Right kidney (tissue), 1 donor: ENCODE data around the gene UBXN7.
"Not testable (repeated sequence)": the region's sequence is repeated elsewhere in the genome, so short reads cannot be mapped to it uniquely, and the experiment has no call there.

Source experiments
- DNase-seq: peaks from one replicate; pipeline ENCODE4 v3.0.0-alpha.2; 2016

UBXN7 gene

DNA sequence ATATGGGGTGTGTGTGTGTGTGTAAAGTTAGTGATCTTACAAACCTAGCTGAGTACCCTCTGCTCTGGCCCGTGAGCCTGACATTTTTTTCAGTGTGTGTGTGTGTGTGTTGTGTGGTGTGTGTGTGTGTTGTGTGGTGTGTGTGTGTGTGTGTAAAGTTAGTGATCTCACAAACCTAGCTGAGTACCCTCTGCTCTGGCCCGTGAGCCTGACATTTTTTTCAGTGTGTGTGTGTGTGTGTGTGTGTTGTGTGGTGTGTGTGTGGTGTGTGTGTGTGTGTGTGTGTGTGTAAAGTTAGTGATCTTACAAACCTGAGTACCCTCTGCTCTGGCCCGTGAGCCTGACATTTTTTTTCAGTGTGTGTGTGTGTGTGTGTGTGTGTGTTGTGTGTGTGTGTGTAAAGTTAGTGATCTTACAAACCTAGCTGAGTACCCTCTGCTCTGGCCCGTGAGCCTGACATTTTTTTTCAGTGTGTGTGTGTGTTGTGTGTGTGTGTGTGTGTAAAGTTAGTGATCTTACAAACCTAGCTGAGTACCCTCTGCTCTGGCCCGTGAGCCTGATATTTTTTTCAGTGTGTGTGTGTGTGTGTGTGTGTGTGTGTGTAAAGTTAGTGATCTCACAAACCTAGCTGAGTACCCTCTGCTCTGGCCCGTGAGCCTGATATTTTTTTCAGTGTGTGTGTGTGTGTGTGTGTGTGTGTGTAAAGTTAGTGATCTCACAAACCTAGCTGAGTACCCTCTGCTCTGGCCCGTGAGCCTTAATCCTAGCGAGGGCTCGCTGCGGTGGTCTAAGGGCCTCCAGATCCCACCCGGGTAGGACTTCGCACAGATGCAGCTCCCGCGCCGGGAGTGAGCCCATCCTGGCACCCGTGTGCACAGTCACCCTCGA is 115.2 kb downstream of the UBXN7 start:
- not testable (repeated sequence) for DNase-seq

DNA sequence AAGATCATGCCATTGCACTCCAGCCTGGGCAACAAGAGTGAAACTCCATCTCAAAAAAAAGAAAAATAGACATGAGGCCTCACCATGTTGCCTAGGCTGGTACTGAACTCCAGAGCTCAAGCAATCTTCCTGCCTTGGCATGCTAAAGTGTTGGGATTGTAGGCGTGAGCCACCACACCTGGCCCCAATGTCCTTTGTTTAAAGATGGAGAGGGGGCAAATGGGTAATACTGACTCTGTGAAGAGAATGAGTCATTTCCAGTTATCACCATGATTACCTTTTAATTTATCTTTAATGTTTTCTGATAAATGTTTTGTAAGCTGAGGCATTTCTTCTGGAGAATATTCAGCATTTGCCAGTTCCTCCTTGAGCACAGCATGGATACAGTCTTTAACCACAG is 116.4 kb downstream of the UBXN7 start:
- DNase-seq, result no peak

DNA sequence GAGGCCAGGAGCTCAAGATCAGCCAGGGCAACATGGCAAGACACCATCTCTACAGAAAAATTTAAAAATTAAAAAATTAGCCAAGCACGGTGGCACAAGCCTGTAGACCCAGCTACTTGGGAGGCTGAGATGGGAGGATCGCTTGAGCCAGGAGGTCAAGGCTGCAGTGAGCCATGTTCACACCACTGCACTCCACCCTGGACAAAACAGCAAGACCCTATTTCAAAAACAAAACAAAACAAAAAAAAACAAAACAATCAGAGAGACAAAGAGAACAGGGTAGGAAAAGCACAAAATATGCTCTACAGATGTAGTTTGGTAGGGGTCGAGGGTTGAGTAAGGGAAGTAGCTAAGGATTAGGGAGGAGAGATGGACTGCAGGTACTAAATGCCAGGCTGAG is 117.6 kb downstream of the UBXN7 start:
- DNase-seq, result no peak

DNA sequence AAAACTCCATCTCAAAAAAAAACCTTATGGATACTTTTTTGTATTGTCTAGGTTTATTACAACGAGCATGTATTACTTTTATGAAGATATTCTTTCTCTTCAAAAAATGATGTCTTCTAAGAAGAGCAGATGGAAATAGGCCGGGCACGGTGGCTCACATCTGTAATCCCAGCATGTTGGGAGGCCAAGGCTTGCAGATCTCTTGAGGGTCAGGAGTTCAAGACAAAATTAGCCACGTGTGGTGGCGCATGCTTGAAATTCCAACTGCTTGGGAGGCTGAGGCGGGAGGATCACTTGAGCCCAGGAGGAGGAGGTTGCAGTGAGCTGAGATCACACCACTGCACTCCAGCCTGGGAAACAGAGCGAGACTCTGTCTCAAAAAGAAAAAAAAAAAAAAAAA is 118.1 kb downstream of the UBXN7 start:
- not testable (repeated sequence) for DNase-seq

DNA sequence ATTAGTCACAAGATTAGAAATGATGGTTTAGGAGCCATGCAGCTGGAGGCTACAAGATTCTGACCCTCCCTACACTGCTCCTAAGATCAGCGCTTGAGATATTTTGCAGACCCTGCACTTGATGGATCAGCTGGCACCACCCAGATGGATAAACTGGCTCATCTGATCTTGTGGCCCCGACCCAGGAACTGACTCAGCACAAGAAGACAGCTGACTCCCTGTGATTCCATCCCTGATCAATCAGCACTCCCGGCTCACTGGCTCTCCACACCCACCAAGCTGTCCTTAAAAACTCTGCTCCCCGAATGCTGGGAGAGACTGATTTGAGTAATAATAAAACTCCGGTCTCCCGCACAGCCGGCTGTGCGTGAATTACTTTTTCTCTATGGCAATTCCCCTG is 129.3 kb downstream of the UBXN7 start:
- DNase-seq, result not testable (repeated sequence)

DNA sequence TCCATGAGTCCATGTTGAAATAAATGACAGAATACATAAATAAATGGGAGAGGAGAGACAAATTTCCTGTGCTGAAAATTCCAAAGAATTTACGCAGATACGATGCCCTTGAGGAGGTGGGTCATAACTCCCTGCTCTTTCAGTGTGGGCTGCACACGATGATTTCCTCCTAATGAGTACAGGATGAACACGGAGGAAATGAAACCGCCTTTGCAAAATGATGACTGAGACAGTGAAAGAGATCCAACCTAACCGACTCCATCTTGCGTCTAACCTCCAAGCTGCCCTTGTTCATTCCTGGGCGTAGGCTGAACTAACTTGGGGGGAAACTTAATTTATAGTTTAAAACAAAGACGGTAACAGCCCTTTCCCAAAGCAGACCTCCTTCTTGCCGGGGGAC is 129.7 kb downstream of the UBXN7 start:
- not testable (repeated sequence) for DNase-seq

DNA sequence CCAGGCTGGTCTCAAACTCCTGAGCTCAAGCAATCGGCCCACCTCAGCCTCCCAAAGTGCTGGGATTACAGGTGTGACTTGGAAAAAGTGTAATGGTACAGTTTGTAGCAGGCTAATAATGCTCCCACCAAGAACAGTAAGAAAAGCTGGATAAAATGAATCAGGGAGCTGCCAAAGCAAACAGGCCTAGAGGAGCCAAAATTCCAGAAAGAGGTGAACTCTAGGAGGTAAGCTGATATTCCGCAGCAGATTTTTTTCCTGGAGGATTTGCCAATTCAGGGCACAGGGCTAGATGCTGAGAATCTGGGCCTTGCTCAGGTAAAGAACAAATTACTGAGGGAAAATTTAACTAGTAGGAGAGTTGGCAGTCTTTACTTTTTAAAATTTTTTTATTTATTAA is 133.7 kb downstream of the UBXN7 start:
- no peak for DNase-seq
